ENCODE measurements around the gene CHP2. TPM values are rescaled to one million over a fixed set of nuclear protein-coding genes. Genes with fewer than 3 reads are reported as not detected.
A peak's percentile ranks its signal among the peaks of the same experiment; 100 is the strongest.

The CHP2 gene
- total and polyA plus RNA-seq, 2 of the 13 experiments (the other 11 are each of a cell fraction or from before 2014, with no cell fraction given), result not detected

DNA sequence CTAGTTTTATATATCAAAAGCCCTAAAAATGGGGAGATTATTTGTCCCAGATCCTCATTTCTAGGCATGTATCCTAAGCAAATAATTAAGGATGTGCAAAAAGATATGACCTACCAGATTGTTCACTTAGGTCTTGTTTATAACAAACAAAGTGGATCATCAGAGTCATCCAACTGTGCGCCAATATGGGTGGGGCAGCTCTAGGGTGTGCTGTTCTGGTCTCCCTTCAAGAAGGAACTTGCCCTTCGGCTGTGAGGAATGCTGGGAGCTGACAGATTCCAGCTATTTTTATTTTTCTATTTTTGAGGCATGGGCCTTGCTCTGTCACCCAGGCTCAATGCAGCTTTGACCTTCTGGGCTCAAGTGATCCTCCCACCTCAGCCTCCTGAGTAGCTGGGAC lies 13.8 kb downstream of the CHP2 start:
- DNase-seq (ENCODE audit: low spot score), result no peak
- intact Hi-C loops (cut with micrococcal nuclease; ENCODE audit: unreplicated experiment), result no loop called here
- no peak overlapping the region for H3K4me3 ChIP-seq (replicated peaks in 1 of 3; ENCODE audit: insufficient read depth in 1 of 3, low read depth in 2 of 3, low read length in 3 of 3)
- no peaks in the 10 kb centered on the region for H4K20me1 ChIP-seq (ENCODE audit: insufficient read depth, low read length)
- H3K27ac ChIP-seq (ENCODE audit: extremely low read length, insufficient read depth, low read length), result no peak overlapping the region
- no peaks in the 10 kb centered on the region for H3K79me2 ChIP-seq (ENCODE audit: insufficient read depth, low read length)
- no peak overlapping the region for H3K4me2 ChIP-seq (ENCODE audit: low read depth, low read length)
- no peak overlapping the region for H2AFZ ChIP-seq (ENCODE audit: low read length)
- H3K9ac ChIP-seq (ENCODE audit: insufficient read depth, low read depth, low read length), result no peak overlapping the region
- no peak for FAIRE-seq
- ATAC-seq, result no peak
- H3K4me1 ChIP-seq (ENCODE audit: insufficient read depth, low read length), result no peaks in the 10 kb centered on the region
- 13% methylated on average over 2 of the region's 2 CpGs for WGBS (ENCODE audit: low lambda C conversion rate)
- no peaks in the 10 kb centered on the region for H3K9me3 ChIP-seq (ENCODE audit: low read length)
- ChIA-PET CTCF (ENCODE audit: low intra/inter-chr PET ratio, low total read pairs) (no interaction called here), POLR2A (no interaction called here)
- no peaks in the 10 kb centered on the region for H3K36me3 ChIP-seq (replicated peaks in 1 of 2; ENCODE audit: control insufficient read depth in 1 of 2, insufficient read depth in 2 of 2, low read length in 2 of 2)
- BruUV-seq (replicated peaks), result no TSS peak
- in situ Hi-C loops (cut with HindIII; ENCODE audit: extremely low pct_ligation_motif_present, low pct_unique_long_range_greater_than_20kb), result no loop called here
- TF ChIP-seq ZNF766 (CRISPR knock-in tag; IDR thresholded peaks at IDR 0.05; ENCODE audit: borderline replicate concordance) (no peak), ZSCAN29 (CRISPR knock-in tag; conservative IDR thresholded peaks at IDR 0.05) (no peak), PAX8 (CRISPR knock-in tag; IDR thresholded peaks at IDR 0.05; ENCODE audit: borderline replicate concordance) (0 out of 2 replicates have a peak, but pooled peaks have one; percentile 37), ZNF432 (CRISPR knock-in tag; IDR thresholded peaks at IDR 0.05; ENCODE audit: borderline replicate concordance) (no peak), ZNF879 (CRISPR knock-in tag; IDR thresholded peaks at IDR 0.05) (no peak), ZFP62 (CRISPR knock-in tag; IDR thresholded peaks at IDR 0.05) (no peak), ZBTB1 (CRISPR knock-in tag; IDR thresholded peaks at IDR 0.05; ENCODE audit: borderline replicate concordance) (no peak)
- TF ChIP-seq, protein P1, sequence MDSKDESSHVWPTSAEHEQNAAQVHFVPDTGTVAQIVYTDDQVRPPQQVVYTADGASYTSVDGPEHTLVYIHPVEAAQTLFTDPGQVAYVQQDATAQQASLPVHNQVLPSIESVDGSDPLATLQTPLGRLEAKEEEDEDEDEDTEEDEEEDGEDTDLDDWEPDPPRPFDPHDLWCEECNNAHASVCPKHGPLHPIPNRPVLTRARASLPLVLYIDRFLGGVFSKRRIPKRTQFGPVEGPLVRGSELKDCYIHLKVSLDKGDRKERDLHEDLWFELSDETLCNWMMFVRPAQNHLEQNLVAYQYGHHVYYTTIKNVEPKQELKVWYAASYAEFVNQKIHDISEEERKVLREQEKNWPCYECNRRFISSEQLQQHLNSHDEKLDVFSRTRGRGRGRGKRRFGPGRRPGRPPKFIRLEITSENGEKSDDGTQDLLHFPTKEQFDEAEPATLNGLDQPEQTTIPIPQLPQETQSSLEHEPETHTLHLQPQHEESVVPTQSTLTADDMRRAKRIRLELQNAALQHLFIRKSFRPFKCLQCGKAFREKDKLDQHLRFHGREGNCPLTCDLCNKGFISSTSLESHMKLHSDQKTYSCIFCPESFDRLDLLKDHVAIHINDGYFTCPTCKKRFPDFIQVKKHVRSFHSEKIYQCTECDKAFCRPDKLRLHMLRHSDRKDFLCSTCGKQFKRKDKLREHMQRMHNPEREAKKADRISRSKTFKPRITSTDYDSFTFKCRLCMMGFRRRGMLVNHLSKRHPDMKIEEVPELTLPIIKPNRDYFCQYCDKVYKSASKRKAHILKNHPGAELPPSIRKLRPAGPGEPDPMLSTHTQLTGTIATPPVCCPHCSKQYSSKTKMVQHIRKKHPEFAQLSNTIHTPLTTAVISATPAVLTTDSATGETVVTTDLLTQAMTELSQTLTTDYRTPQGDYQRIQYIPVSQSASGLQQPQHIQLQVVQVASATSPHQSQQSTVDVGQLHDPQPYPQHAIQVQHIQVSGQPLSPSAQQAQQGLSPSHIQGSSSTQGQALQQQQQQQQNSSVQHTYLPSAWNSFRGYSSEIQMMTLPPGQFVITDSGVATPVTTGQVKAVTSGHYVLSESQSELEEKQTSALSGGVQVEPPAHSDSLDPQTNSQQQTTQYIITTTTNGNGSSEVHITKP (CRISPR knock-in tag; IDR thresholded peaks at IDR 0.05; ENCODE audit: low read depth), result no peak
- TF ChIP-seq, protein P2, sequence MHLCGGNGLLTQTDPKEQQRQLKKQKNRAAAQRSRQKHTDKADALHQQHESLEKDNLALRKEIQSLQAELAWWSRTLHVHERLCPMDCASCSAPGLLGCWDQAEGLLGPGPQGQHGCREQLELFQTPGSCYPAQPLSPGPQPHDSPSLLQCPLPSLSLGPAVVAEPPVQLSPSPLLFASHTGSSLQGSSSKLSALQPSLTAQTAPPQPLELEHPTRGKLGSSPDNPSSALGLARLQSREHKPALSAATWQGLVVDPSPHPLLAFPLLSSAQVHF (CRISPR knock-in tag; IDR thresholded peaks at IDR 0.05), result no peak
- no peaks in the 10 kb centered on the region for H3K27me3 ChIP-seq (ENCODE audit: control insufficient read depth in 1 of 2, insufficient read depth in 2 of 2, low read length in 2 of 2)

All from HepG2 (cell line).